ENCODE data around the gene ZNF229. TPM values are rescaled to one million over a fixed set of nuclear protein-coding genes. Genes with fewer than 3 reads are reported as not detected.
"Not testable (repeated sequence)": the region's sequence is repeated elsewhere in the genome, so short reads cannot be mapped to it uniquely, and the experiment has no call there.

The ZNF229 gene
- 5.8 and 7.3 TPM in 2 replicates for total RNA-seq (2014; rRNA removed; shearing (Covaris generic))
- polyA plus RNA-seq (2015; cell fraction: cytosol; rRNA removed), result 2.3 and 4.0 TPM in 2 replicates
- 4.1 and 4.4 TPM in 2 replicates for polyA plus RNA-seq (2015; cell fraction: nucleus; rRNA removed)

DNA sequence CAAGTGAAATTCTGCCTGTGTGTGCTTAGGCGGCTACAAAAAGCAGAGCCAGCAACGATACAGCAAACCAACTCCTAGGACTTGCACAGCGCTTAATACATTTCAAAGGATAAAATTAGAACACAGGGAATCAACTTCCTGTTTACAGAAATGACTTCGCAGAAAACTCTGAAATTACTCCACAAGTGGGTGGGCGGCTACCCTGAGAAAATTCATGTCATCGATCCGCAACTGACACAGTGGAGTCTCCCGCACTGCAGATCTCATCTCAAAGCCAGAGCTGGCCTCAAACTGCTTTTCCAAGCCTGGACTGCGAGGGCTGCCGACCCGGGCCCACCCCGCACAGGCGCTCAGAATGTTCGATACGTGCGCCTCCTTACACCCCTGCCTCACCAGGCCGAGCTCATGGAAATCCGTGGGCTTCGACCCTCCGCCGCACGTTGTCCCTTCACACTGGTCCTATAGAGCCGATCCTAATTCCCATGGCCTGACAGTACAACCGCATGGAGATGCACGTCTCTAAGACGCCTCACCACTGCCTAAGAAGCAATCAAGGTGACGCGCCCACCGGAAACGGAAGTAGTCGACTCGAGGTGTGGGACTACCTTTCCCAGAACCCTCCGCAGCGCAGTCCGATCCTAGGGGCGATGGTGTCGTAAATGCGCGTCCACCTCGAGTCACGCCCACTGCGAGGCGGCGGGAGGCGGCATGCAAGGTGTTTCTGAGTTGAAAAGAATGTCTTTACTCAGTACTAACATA is at the start of gene ZNF229:
Gene ZNF229 (minus strand): TSS at position 557 of the 759 bp plus-strand sequence. CDS start 5,625 bp downstream, outside the sequence.
- DNase-seq (ENCODE audit: low read depth), result peak; percentile 90

GRCh38 chr19:44496711-44497110 is 48.4 kb upstream of the ZNF229 start:
- DNase-seq (ENCODE audit: low read depth), result no peak

DNA sequence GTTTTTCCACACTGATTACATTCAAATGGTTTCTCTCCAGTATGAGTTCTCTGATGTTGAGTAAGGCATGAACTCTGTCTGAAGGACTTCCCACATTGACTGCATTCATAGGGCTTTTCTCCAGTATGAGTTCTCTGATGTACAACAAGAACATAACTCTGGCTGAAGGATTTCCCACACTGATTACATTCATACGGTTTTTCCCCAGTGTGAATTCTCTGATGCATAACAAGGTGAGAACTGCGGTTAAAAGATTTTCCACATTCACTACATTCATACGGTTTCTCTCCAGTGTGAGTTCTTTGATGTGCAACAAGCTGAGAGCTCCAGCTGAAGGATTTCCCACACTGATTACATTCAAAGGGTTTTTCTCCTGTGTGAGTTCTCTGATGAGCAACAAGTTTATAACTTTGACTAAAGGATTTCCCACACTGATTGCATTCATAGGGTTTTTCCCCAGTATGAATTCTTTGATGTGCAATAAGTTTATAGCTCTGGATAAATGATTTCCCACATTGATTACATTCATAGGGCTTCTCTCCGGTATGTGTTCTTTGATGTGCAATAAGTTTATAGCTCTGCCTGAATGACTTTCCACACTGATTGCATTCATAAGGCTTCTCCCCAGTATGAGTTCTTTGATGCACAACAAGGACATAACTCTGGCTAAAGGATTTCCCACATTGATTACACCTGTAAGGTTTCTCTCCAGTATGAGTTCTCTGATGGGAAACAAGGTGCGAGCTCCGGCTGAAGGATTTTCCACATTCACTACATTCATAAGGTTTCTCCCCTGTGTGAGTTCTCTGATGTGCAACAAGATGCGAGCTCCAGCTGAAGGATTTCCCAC is 28.5 kb upstream of the ZNF229 start:
- peak; percentile 25 for DNase-seq (ENCODE audit: low read depth)

DNA sequence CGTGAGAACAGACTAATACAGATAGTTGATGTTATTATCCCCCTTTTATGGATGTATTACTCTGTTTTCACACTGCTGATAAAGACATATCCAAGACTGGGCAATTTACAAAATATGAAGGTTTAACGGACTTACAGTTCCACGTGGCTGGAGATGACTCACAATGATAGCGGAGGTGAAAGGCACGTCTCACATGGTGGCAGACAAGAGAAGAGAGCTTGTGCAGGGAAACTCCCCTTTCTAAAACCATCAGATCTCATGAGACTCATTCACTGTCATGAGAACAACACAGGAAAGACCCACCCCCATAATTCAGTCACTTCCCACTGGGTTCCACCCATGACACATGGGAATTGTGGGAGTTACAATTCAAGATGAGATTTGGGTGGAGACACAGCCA is 20.5 kb upstream of the ZNF229 start:
- DNase-seq (ENCODE audit: low read depth), result not testable (repeated sequence)

DNA sequence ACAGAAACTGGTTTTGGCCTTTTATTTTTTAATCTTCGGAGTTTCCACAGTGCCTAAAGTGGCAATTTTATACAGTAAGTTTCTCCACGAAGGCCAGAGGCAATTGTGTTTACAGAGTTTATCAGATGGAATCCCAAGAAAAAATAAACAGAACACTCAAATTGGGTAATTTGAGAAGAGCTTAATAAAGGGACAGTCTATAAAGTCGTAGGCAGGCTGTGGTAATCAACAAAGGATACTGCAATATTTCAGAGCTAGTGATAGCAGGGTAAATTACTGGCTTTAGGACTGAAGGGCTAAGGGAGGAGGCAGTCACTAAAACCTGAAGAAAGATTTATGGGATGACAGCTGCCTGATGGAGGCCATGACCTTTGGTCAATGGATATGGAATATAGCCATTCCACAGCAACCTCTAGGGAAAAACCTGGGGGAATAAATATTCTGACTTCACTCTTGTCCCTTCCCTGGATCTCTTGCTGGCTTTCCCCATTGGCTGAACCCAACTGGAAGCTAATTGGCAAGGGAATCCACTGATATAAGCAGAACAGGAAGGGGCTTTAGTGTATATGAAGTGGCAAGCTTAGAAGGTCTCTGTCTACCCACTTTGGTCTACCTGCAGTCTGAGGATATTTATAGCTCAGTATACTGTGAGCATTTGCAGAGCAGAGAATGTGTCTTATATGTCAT is 14.5 kb upstream of the ZNF229 start:
- DNase-seq (ENCODE audit: low read depth), result not testable (repeated sequence)

- DNase-seq (ENCODE audit: low read depth), result not testable (repeated sequence)
Observed at GRCh38 chr19:44456016-44456415, 7.7 kb upstream of the ZNF229 start.

GRCh38 chr19:44455100-44455499 is 6.8 kb upstream of the ZNF229 start:
- DNase-seq (ENCODE audit: low read depth), result no peak

DNA sequence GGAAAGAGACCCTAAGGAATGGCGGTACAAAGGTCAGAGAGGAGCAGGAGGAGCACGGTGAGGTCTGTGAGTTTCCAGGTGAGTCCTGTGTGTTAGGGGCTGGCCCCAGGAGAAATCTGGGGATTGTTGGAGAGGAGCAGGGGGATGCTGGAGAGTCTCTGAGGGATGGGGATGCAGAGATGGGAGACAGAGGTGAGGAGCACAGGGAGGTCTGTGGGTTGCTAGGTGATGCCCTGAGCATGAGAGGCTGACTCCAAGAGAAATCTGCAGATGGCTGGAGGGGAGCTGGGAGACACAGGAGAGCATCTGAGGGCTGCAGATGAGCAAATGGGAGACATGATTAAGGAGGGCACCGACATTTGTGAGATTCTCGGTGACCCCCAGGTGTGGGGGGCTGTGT is 4.1 kb upstream of the ZNF229 start:
- DNase-seq (ENCODE audit: low read depth), result no peak

GRCh38 chr19:44451687-44452086 is 3.4 kb upstream of the ZNF229 start:
- no peak for DNase-seq (ENCODE audit: low read depth)

DNA sequence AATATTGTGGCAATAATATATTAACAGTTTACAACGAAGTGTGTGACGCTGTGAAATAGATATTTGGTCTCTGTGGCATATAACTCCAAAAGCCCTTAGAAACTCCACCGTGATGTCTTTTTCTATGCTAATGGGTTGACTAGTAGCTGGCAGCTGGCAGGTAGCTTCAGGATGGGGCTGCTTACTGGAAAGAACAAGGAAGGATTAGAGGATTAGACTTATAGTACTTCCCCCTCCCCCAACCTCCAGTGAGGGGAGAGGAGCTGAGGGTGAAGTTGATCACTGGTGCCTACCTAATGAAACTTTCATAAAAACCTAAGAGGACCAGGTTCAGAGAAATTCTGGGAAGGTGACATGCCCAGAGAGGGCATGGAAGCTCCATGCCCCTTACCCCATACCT is 9.8 kb downstream of the ZNF229 start:
- DNase-seq (ENCODE audit: low read depth), result no peak

DNA sequence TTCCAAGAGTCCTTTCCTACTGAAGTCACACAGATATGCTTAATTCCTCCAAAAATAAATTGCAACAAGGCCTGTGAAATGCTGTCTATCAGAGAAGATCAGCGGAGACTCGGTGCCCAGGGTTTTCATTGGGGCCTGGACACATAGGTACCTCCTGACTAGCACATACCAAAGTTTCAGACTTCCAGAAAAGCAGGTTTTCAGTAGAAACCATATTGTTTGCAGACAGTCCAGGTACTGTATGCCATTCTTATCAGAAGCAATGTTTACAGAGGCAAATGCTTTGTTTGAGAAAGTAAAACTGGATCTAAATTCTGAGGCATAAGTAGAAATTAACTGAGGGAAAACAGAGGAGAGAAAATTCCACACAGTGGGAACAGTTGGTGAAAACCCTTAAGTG is 12.8 kb downstream of the ZNF229 start:
- DNase-seq (ENCODE audit: low read depth), result no peak

DNA sequence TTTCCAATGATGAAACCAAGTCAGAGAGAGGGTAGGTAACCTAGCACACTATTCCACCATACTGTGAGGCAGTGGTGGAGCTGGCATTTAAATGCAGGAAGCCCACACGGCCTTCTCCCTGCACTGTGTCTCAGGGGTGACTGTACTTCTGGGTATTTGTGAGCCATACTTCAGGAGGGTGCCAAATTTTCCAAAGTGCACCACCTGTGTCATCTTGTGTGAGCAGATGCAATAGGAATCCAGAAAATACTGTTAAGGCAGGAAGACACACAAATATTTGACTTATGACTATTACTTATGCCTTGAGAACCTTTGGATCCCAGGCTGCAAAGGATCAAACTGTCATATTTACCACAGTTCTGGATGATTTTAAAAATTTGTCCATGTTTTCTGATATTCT is 17.3 kb downstream of the ZNF229 start:
- DNase-seq (ENCODE audit: low read depth), result peak; percentile 36

- not testable (repeated sequence) for DNase-seq (ENCODE audit: low read depth)
Observed at GRCh38 chr19:44415553-44415952, 32.7 kb downstream of the ZNF229 start.

DNA sequence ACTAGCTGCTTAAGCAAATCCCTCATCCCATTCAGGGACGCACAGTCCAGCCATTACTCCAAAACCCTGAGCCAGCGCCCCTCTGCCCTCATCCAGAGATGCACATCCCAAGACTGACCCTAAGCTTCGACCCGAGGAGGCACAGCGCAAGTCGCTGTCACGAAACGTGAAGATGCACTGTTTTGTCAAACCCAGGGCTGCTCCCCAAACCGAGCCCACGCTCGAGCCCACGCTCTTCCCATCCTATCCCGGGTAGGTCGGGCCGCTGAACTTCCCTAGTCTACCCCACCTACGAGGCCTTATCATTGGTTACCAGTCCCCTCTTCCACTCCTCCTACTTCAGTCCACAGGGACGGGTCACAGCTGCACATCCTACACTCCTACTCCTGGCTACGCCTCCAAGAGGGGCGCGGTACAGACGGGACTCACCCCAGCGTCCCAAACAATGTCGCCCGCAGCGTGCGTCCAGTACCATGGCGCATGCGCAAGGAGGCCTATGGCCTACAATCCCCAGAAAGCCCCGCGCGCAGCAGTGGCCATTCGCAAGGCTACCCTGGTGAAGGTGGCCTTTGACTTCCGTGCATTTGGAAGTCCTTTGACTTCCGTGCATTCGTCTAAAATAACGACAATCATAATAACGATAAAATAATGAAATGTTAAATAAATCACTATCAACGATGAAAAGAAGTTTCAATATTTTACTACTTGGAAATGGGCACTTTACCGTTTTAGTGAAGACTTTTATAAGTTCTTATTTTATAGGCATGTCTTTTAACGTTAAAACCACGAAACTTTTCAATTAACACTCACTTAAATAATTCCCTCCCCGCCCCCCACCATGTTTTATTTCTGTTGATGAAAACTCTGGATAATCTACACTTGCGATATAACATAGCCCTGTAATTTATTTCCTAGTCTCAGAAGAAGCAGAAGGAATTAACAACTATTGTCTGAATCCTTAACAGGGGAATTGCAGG is 46.8 kb downstream of the ZNF229 start, which contains the start of gene ZNF285:
Gene ZNF285 (minus strand): TSS at position 470 of the 977 bp plus-strand sequence. CDS start 4,395 bp downstream, outside the sequence.
- DNase-seq (ENCODE audit: low read depth), result peak; percentile 82

GRCh38 chr19:44389268-44389667 is 59.0 kb downstream of the ZNF229 start:
- not testable (repeated sequence) for DNase-seq (ENCODE audit: low read depth)

Other genes starting within 250 kb of the ZNF229 start
- gene ZNF227, start 235.9 kb downstream of the ZNF229 start, total RNA-seq (2014; rRNA removed; shearing (Covaris generic)), result 24.9 and 26.3 TPM in 2 replicates
- 1.3 and 1.9 TPM in 2 replicates for gene ZNF233, start 188.6 kb downstream of the ZNF229 start, total RNA-seq (2014; rRNA removed; shearing (Covaris generic))
- 1.9 and 3.1 TPM in 2 replicates for gene ZNF235, start 143.4 kb downstream of the ZNF229 start, total RNA-seq (2014; rRNA removed; shearing (Covaris generic))
- 4.0 TPM in 2 replicates for gene ZNF112, start 91.8 kb downstream of the ZNF229 start, total RNA-seq (2014; rRNA removed; shearing (Covaris generic))
- gene ZNF285, start 46.9 kb downstream of the ZNF229 start, total RNA-seq (2014; rRNA removed; shearing (Covaris generic)), result 1.0 and 2.4 TPM in 2 replicates
- gene ZNF180, start 52.0 kb upstream of the ZNF229 start, total RNA-seq (2014; rRNA removed; shearing (Covaris generic)), result 18.0 and 18.4 TPM in 2 replicates
- gene CEACAM20, start 81.2 kb upstream of the ZNF229 start, total RNA-seq (2014; rRNA removed; shearing (Covaris generic)), result not detected in 2 replicates
- gene IGSF23, start 165.1 kb upstream of the ZNF229 start, total RNA-seq (2014; rRNA removed; shearing (Covaris generic)), result not detected in 2 replicates
- gene PVR, start 195.4 kb upstream of the ZNF229 start, total RNA-seq (2014; rRNA removed; shearing (Covaris generic)), result 97.9 and 110 TPM in 2 replicates
- gene CEACAM19, start 223.0 kb upstream of the ZNF229 start, total RNA-seq (2014; rRNA removed; shearing (Covaris generic)), result 0.03 TPM in 1 of 2 replicates, not detected in the other